NCI-H1048 (cell line): ENCODE data around the gene ZNF516.
"Not testable (repeated sequence)": the region's sequence is repeated elsewhere in the genome, so short reads cannot be mapped to it uniquely, and the experiment has no call there.

ENCODE experiments used
- DNase-seq: peaks from one replicate; lab custom pipeline; 2025; lab: John Stamatoyannopoulos, UW

The ZNF516 gene

GRCh38 chr18:76490670-76491472 lies 4.2 kb downstream of the ZNF516 start:
- no peak for DNase-seq

GRCh38 chr18:76490033-76490432 lies 5.0 kb downstream of the ZNF516 start:
- no peak for DNase-seq

- no peak for DNase-seq
Measured at GRCh38 chr18:76489081-76489480, 6.0 kb downstream of the ZNF516 start.

- DNase-seq: no peak
Measured at GRCh38 chr18:76488190-76488589, 6.9 kb downstream of the ZNF516 start.

GRCh38 chr18:76487782-76488181 lies 7.3 kb downstream of the ZNF516 start:
- DNase-seq: no peak

GRCh38 chr18:76487070-76487469 lies 8.0 kb downstream of the ZNF516 start:
- DNase-seq: no peak

GRCh38 chr18:76486574-76486973 lies 8.5 kb downstream of the ZNF516 start:
- no peak for DNase-seq

- no peak for DNase-seq
Measured at GRCh38 chr18:76486038-76486437, 9.0 kb downstream of the ZNF516 start.

GRCh38 chr18:76484749-76485387 lies 10.2 kb downstream of the ZNF516 start:
- DNase-seq: no peak

GRCh38 chr18:76483780-76484179 lies 11.3 kb downstream of the ZNF516 start:
- DNase-seq: no peak

GRCh38 chr18:76482971-76483691 lies 11.9 kb downstream of the ZNF516 start:
- DNase-seq: no peak

- DNase-seq: no peak
Measured at GRCh38 chr18:76482267-76482666, 12.8 kb downstream of the ZNF516 start.

GRCh38 chr18:76480913-76481312 lies 14.1 kb downstream of the ZNF516 start:
- DNase-seq: no peak

GRCh38 chr18:76479351-76480238 lies 15.4 kb downstream of the ZNF516 start:
- no peak for DNase-seq

GRCh38 chr18:76476665-76477561 lies 18.1 kb downstream of the ZNF516 start:
- DNase-seq: no peak

GRCh38 chr18:76475450-76476194 lies 19.4 kb downstream of the ZNF516 start:
- DNase-seq: no peak

- no peak for DNase-seq
Measured at GRCh38 chr18:76474824-76475223, 20.2 kb downstream of the ZNF516 start.

- DNase-seq: not testable (repeated sequence)
Measured at GRCh38 chr18:76473521-76473920, 21.5 kb downstream of the ZNF516 start.

- DNase-seq: no peak
Measured at GRCh38 chr18:76472829-76473228, 22.2 kb downstream of the ZNF516 start.

- no peak for DNase-seq
Measured at GRCh38 chr18:76471593-76471992, 23.4 kb downstream of the ZNF516 start.
